ENCODE measurements around the gene NXT1. TPM values are rescaled to one million over a fixed set of nuclear protein-coding genes. Genes with fewer than 3 reads are reported as not detected.

NXT1 gene
- total and polyA plus RNA-seq, 2 donors (not counting 1 experiment from before 2014, with no cell fraction given) = 21.4 to 147 TPM

DNA sequence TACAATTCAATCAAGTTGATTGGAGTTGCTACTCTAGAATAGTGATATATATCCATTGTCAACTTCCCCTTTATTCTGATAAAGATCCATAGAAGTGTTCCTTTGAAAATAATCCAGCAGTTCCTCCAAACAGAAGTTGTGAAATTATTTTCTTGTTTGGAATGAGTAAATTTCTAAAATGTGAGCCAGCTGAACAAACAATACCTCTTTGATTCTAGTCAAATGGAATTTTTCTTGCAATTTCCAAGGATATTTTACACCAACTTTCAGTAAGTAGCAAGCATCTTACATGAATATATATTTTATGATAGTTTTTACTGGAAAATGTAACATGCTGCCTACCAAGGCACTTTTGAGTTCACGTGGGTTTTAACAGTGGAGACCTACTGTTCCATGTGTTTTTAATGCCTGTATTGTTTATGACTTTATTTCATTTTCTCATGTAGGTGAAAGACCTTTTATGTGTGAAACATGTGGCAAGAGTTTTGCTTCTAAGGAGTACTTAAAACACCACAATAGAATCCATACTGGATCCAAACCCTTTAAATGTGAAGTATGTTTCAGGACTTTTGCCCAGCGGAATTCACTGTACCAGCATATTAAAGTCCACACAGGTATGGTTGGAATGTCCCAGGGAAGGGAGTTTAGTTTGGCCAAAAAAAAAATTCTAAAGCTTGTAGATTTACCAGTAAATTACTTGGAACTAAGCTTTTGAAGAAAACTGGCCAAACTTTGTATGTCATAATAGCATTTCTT, 17.9 kb downstream of the NXT1 start:
- Mint-ChIP-seq H3K4me1 (peaks cover 40% of the 10 kb centered on the region), H3K9me3 (ENCODE audit: insufficient read depth) (no peaks in the 10 kb centered on the region), H3K27me3 (no peaks in the 10 kb centered on the region), H3K4me3 (no peak overlapping the region), H3K27ac (no peak overlapping the region)
- POLR2A ChIA-PET = no interaction called here
- ATAC-seq (ENCODE audit: low read depth) (no peak), DNase-seq (no peak)
- Histone ChIP-seq H3K36me3 (replicated peaks in 1 of 2; ENCODE audit: control extremely low read depth in 1 of 2, control insufficient read depth in 1 of 2, extremely low read depth in 1 of 2, insufficient read depth in 2 of 2, low read length in 1 of 2) (peaks cover 14 to 66% of the 10 kb centered on the region in 2 experiments), H3K9me3 (ENCODE audit: control extremely low read depth in 1 of 3, control insufficient read depth in 2 of 3, insufficient read depth in 1 of 3, low read length in 2 of 3) (no peaks in the 10 kb centered on the region), H3K4me1 (ENCODE audit: control insufficient read depth in 2 of 2, insufficient read depth in 2 of 2, low read length in 2 of 2) (peaks cover 17 to 18% of the 10 kb centered on the region in 2 donors), H3K27ac (ENCODE audit: low read length in 2 of 2) (no peak overlapping the region), H3K79me2 (ENCODE audit: control insufficient read depth, insufficient read depth, low read length) (peaks cover 34% of the 10 kb centered on the region), H2AFZ (ENCODE audit: insufficient read depth, low read depth, low read length, poor library complexity, severe bottlenecking) (no peak overlapping the region), H3K27me3 (replicated peaks in 1 of 4; ENCODE audit: control extremely low read depth in 1 of 4, control insufficient read depth in 3 of 4, insufficient read depth in 4 of 4, low read length in 3 of 4) (no peaks in the 10 kb centered on the region), H3K9ac (ENCODE audit: low read length) (no peak overlapping the region), H3K4me3 (ENCODE audit: control extremely low read depth in 1 of 5, extremely low read depth in 1 of 5, insufficient read depth in 1 of 5, low read depth in 2 of 5, low read length in 4 of 5) (no peak overlapping the region), H3K4me2 (replicated peaks; ENCODE audit: low read depth, low read length, poor library complexity, severe bottlenecking) (no peak overlapping the region), H4K20me1 (ENCODE audit: control insufficient read depth, insufficient read depth, low read length, poor library complexity, severe bottlenecking) (peaks cover 14% of the 10 kb centered on the region)
- intact Hi-C loops (cut with micrococcal nuclease) = no loop called here
- no CpG with 5 or more reads among the region's 2 CpGs for WGBS (ENCODE audit: insufficient coverage)
- no peak for TF ChIP-seq EZH2 (IDR thresholded peaks at IDR 0.05; ENCODE audit: borderline replicate concordance, insufficient read depth, low read depth, low read length, poor library complexity, severe bottlenecking)
- TF ChIP-seq, protein P1, sequence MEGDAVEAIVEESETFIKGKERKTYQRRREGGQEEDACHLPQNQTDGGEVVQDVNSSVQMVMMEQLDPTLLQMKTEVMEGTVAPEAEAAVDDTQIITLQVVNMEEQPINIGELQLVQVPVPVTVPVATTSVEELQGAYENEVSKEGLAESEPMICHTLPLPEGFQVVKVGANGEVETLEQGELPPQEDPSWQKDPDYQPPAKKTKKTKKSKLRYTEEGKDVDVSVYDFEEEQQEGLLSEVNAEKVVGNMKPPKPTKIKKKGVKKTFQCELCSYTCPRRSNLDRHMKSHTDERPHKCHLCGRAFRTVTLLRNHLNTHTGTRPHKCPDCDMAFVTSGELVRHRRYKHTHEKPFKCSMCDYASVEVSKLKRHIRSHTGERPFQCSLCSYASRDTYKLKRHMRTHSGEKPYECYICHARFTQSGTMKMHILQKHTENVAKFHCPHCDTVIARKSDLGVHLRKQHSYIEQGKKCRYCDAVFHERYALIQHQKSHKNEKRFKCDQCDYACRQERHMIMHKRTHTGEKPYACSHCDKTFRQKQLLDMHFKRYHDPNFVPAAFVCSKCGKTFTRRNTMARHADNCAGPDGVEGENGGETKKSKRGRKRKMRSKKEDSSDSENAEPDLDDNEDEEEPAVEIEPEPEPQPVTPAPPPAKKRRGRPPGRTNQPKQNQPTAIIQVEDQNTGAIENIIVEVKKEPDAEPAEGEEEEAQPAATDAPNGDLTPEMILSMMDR (IDR thresholded peaks at IDR 0.05) = no peak
- CTCF ChIA-PET = interaction anchor here (1.0 to 2.5 kb wide), 2 partner anchors 18 to 53 kb away, joined by 3 to 9 read pairs; partner anchors contain the start of genes NAPB and NXT1

All from B cell (primary cell).